Ramos (cell line): ENCODE measurements around the gene TMEM95.
"Not testable (repeated sequence)": the region's sequence is repeated elsewhere in the genome, so short reads cannot be mapped to it uniquely, and the experiment has no call there.

Source experiments
- in situ Hi-C: fragments of 300-500 bp; cut with MboI; formaldehyde crosslinking; loops from one replicate; pipeline ENCODE4 v1.14.3; 2022; ENCODE audit warnings: low sequenced_read_pairs; ENCODE audit not compliant: unreplicated experiment

The TMEM95 gene

GRCh38 chr17:7368599-7368994, 13.6 kb downstream of the TMEM95 start:
- in situ Hi-C loops: not testable (repeated sequence)

- in situ Hi-C loops: no loop called here
Measured at GRCh38 chr17:7369825-7370224, 14.9 kb downstream of the TMEM95 start.

- in situ Hi-C loops: no loop called here
Measured at GRCh38 chr17:7370853-7371252, 15.9 kb downstream of the TMEM95 start.

- in situ Hi-C loops: no loop called here
Measured at GRCh38 chr17:7374353-7374752, 19.4 kb downstream of the TMEM95 start.

- in situ Hi-C loops: no loop called here
Measured at GRCh38 chr17:7379134-7379533, 24.2 kb downstream of the TMEM95 start.

- in situ Hi-C loops: no loop called here
Measured at GRCh38 chr17:7380321-7380720, 25.4 kb downstream of the TMEM95 start.

- in situ Hi-C loops: no loop called here
Measured at GRCh38 chr17:7380855-7381683, 26.1 kb downstream of the TMEM95 start, which contains the start of gene TNK1. Gene TNK1 (plus strand): TSS chr17:7381089. CDS start chr17:7382927, 1,838 bp downstream.

- in situ Hi-C loops: no loop called here
Measured at GRCh38 chr17:7382901-7383300, 27.9 kb downstream of the TMEM95 start.

GRCh38 chr17:7383371-7383741, 28.4 kb downstream of the TMEM95 start:
- in situ Hi-C loops: no loop called here

- in situ Hi-C loops: no loop called here
Measured at GRCh38 chr17:7383742-7384488, 29.0 kb downstream of the TMEM95 start.

GRCh38 chr17:7384489-7385081, 29.6 kb downstream of the TMEM95 start:
- in situ Hi-C loops: no loop called here

- in situ Hi-C loops: no loop called here
Measured at GRCh38 chr17:7388856-7389255, 33.9 kb downstream of the TMEM95 start.

- in situ Hi-C loops: no loop called here
Measured at GRCh38 chr17:7389924-7390910, 35.3 kb downstream of the TMEM95 start.

- in situ Hi-C loops: no loop called here
Measured at GRCh38 chr17:7391307-7391706, 36.4 kb downstream of the TMEM95 start.

GRCh38 chr17:7392696-7393612, 38.0 kb downstream of the TMEM95 start:
- in situ Hi-C loops: no loop called here

GRCh38 chr17:7393613-7394451, 38.9 kb downstream of the TMEM95 start:
- in situ Hi-C loops: no loop called here

GRCh38 chr17:7394452-7395191, 39.7 kb downstream of the TMEM95 start, which contains the start of gene PLSCR3:
Gene PLSCR3 (minus strand): TSS chr17:7394525. CDS start chr17:7394110, 415 bp downstream.
- in situ Hi-C loops: no loop called here
